Fibroblast of lung (primary cell): ENCODE measurements around the gene RXFP2.

Source experiments
- CTCF ChIP-seq, 2 donors: IDR thresholded peaks in 1 of 2; conservative IDR thresholded peaks in 1 of 2; 1 replicate in 1 of 2; 2 replicates in 1 of 2; pipeline ENCODE4 v1.5.1; 2011 to 2012; ENCODE audit warnings: low read length in 2 of 2, control low read depth in 1 of 2, inconsistent platforms in 1 of 2, low read depth in 1 of 2, mild to moderate bottlenecking in 1 of 2
- EZH2 ChIP-seq: IDR thresholded peaks from 2 replicates; pipeline ENCODE4 v1.5.1; 2012; ENCODE audit warnings: low read length, control low read depth, mild to moderate bottlenecking; ENCODE audit errors: missing control alignments

GRCh38 chr13:31747291-31747690 is 8.0 kb downstream of the RXFP2 start:
- no peak for TF ChIP-seq CTCF (conservative IDR thresholded peaks at IDR 0.05 in 1 of 2, IDR thresholded peaks at IDR 0.05 in 1 of 2; ENCODE audit: low read depth in 1 of 2, low read length in 2 of 2)
- no peak for TF ChIP-seq EZH2
